HL-60/S4 treated with retinoic acid at 250 ng/mL for 4 days and 3 days (cell line): ENCODE data around the gene TRIM67.
"Not testable (repeated sequence)": the region's sequence is repeated elsewhere in the genome, so short reads cannot be mapped to it uniquely, and the experiment has no call there.

ENCODE experiments used
- in situ Hi-C: fragments of 300-500 bp; cut with MboI; formaldehyde crosslinking; loops from 2 replicates; pipeline ENCODE4 v1.7.0; 2022; ENCODE audit warnings: low sequenced_read_pairs

The TRIM67 gene

GRCh38 chr1:231201979-231202633 lies 40.2 kb downstream of the TRIM67 start:
- in situ Hi-C loops, result no loop called here

GRCh38 chr1:231203259-231204057 lies 41.6 kb downstream of the TRIM67 start:
- in situ Hi-C loops, result no loop called here

GRCh38 chr1:231206856-231207255 lies 45.0 kb downstream of the TRIM67 start:
- in situ Hi-C loops, result no loop called here

- in situ Hi-C loops, result no loop called here
Observed at GRCh38 chr1:231207437-231207836, 45.6 kb downstream of the TRIM67 start.

- in situ Hi-C loops, result no loop called here
Observed at GRCh38 chr1:231208980-231209379, 47.1 kb downstream of the TRIM67 start.

- in situ Hi-C loops, result no loop called here
Observed at GRCh38 chr1:231209531-231209930, 47.7 kb downstream of the TRIM67 start.

- in situ Hi-C loops, result no loop called here
Observed at GRCh38 chr1:231210126-231210525, 48.3 kb downstream of the TRIM67 start.

GRCh38 chr1:231211005-231211857 lies 49.4 kb downstream of the TRIM67 start:
- in situ Hi-C loops, result no loop called here

- in situ Hi-C loops, result not testable (repeated sequence)
Observed at GRCh38 chr1:231212301-231212700, 50.4 kb downstream of the TRIM67 start.

GRCh38 chr1:231213831-231214573 lies 52.1 kb downstream of the TRIM67 start:
- in situ Hi-C loops, result no loop called here

GRCh38 chr1:231214918-231215680 lies 53.2 kb downstream of the TRIM67 start:
- in situ Hi-C loops, result no loop called here

GRCh38 chr1:231215681-231216385 lies 54.0 kb downstream of the TRIM67 start:
- in situ Hi-C loops, result no loop called here

GRCh38 chr1:231216498-231216897 lies 54.6 kb downstream of the TRIM67 start:
- in situ Hi-C loops, result no loop called here

- in situ Hi-C loops, result no loop called here
Observed at GRCh38 chr1:231217056-231217455, 55.2 kb downstream of the TRIM67 start.

GRCh38 chr1:231218078-231218477 lies 56.2 kb downstream of the TRIM67 start:
- in situ Hi-C loops, result no loop called here

- in situ Hi-C loops, result no loop called here
Observed at GRCh38 chr1:231219422-231220401, 57.9 kb downstream of the TRIM67 start.

GRCh38 chr1:231220801-231221200 lies 58.9 kb downstream of the TRIM67 start:
- in situ Hi-C loops, result no loop called here

- in situ Hi-C loops, result no loop called here
Observed at GRCh38 chr1:231226156-231226555, 64.3 kb downstream of the TRIM67 start.
